Left colon (tissue), 2 donors: ENCODE measurements around the gene HIGD1A. TPM values are rescaled to one million over a fixed set of nuclear protein-coding genes. Genes with fewer than 3 reads are reported as not detected.
A peak's percentile ranks its signal among the peaks of the same experiment; 100 is the strongest.

Source experiments
- ATAC-seq: fragments of 200-7000 bp; cut with Tn5 transposase; one replicate; pipeline ENCODE4 v1.9.1; 2020; ENCODE audit warnings: mild to moderate bottlenecking, moderate library complexity
- DNase-seq, 2 donors: peaks; one replicate each; pipeline ENCODE4 v3.0.0-alpha.2; 2020
- intact Hi-C, 2 donors: fragments of 100-400 bp; cut with DNase I in 1 of 2; cut with micrococcal nuclease in 1 of 2; formaldehyde crosslinking; loops; one replicate each; pipeline versions ENCODE4 v1.11.2 to v1.14.0; 2022; cut with DNase I, micrococcal nuclease
- total RNA-seq, 2 donors: library from RNA; stranded (reverse); fragmentation: NEBNext Ultra II Directional; extraction: Animal tissue kit (Norgen Biotek cat#: 25700); gene quantifications; one replicate each; pipeline ENCODE4 v1.2.1, GENCODE V29; 2021
- donor health status: DM: no; HTN: no; CAD: no.
- donor health status: DM: yes; HTN: yes; CAD: no.

The HIGD1A gene
- total RNA-seq, 2 donors from 2014 or later, result 376 to 377 TPM

DNA sequence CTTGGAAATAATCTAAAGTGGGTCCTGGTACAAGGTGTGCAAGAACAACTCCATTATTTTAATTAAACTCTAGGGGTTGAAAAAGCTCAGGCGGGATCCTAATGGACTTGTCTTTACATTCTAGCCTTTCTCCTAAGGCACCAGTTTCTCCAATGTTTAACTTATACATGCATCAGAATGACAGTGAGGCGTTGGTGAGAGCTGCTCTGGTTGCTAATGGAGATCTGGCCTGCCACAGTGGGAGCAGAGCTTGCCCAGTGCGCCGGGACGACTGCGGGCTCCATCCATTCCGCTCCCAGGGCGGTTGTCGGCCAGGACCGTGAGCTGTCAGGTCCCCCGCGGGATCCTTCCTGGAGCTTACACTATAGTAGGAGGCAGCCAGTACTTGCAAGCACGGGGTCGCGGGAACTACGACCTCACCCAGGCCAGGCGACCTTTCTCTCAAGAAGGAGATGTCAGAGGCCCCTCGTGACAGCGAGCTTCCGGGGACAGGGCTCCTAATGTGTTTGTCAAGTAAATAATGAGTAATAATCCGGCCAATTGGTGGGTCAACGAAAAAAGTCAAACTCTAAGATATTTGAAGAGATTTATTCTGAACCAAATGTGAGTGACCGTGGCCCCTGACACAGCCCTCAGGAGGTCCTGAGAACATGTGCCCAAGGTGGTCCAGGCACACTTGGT lies 991 bp upstream of the HIGD1A start:
- ATAC-seq, result peak; percentile 5
- peak in 1 of 2 donors; percentile 46 for DNase-seq
- intact Hi-C loops, result no loop called here

DNA sequence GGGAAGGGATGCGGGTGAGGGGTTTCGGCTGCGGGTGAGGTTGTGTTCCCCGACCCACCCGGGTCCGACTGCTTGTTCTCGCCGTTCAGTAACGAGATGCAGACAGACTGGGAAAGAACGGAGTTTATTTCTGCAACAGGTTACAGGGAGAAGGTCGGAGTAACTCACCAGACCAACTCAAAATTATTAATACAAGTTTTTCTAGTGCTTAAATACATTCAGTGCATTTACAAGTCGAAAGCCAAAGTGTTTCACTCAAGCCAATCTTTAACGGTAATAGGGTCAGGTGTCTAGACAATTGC lies 492 bp upstream of the HIGD1A start:
- DNase-seq, result no peak
- intact Hi-C loops, result no loop called here
- ATAC-seq, result no peak

DNA sequence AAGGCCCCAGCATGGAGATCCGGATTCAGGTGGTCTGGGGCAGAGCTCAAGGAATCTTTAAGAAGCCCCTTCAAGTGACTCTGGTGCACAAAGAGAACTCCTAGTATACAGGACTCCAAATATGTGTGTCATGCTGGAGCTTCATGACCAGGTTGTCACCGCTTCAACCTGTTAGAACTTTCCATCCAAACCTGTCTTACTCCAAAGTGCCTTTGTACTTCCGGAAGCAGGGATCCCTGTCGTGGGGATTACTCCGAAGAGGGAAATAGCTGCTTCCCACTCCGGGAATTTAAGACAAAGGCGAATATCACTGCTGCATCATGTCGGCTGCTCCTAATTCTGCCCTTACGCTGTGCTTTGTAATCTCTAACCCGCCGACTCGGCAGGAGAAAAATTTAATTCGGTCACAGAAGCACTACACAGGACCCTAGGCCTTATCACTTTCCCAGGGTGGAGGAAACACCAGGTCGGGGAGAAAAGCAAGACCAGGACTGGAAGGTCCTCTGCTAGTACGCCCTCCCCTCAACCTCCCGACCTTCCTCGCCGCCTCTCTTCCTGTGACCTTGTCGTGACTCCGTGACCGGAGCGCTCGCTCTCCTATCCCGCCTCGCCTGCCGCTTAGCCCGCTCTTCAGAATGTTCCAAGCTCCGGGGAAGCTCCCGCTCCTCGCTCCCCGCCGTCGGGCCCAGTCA lies 730 bp downstream of the HIGD1A start:
- ATAC-seq (peak; percentile 51), DNase-seq (peak in 1 of 2 donors; percentile 57)
- intact Hi-C loops, result no loop called here

DNA sequence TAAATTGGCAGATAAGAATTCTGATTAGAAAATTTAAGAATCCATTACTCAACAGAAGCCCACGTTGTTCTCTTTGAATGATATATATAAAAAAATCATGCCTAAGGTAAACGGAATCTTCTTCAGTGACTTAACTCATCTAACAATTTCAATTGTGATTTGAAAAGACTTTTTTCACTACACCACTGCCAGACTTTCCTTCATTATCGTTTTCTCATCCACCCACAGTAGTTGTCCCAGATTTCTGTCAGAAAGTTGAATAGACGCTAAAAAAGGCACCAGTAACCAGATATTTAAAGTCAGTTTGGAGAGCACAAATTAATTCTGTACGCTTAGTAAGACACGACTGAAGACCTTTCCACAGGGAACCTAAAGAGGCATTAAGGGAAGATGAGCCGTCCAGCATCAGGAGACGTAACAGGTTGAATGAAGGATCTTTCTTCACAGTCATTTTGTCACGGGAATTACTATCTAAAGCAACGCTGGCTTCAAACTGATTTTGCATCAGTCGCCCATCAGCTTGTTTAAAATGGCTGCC lies 1.3 kb downstream of the HIGD1A start:
- intact Hi-C loops, result no loop called here
- ATAC-seq, result no peak
- DNase-seq, result no peak

DNA sequence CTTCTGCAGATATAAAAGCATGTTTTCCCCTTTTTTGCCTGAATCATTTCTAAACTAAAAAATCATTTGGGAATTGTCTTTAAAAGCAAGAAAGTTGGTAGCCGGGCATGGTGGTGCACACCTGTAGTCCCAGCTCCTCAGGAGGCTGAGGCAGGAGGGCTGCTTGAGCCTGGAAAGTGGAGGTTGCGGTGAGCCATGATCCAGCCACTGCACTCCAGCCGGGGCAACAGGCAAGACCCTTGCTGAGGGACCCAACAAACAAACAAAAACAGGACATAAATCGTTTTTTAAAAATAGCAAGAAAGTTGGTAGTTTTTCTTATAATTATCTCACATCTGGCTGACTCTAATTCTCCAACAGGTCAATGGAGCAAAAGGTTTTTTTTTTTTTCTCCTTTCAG lies 2.5 kb downstream of the HIGD1A start:
- DNase-seq (no peak), ATAC-seq (no peak)
- intact Hi-C loops, result no loop called here

DNA sequence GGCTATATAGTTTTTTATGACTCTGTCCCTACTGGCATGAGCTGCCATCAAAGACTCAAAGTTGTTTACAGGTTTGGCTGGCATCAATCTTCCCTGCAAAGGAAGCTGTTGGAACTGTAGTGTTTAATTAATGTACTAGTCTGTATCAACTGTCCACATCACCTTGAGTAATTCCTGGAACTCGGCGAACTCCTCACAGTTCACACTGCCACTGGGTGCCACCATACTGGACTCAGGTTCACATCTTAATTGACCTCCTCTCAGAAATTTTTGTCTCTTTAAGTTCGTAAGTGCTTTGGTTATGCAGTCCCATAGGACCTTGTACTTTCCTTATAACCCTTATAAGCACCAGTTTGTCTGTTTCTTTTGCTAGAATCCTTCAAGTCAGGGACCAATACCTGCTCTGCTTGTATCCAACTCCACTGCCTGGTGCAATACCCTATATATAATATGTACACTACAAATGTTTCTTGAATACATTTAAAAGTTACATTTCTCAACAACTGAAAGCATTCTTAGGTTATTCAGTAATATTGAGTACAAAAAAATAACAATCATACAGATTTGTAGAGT lies 3.2 kb downstream of the HIGD1A start:
- DNase-seq (no peak), ATAC-seq (peak; percentile 19)
- intact Hi-C loops, result no loop called here

DNA sequence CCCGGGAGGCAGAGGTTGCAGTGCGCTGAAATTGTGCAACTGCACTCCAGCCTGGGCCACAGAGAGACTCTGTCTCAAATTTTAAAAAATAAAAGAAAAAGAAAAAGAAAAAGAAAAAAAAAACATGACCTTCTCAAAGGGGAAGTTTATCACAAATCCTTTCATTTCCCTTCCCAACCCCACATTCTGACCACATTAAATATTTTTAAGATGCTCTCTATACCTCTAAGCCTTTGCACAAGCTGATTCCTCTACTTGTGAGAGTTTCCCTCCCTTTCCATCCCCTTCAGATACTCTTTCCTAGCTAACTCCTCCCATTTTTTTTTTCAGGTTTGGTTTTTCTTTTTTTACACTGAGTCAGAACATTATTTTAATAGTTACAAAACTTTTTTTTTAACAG lies 4.0 kb downstream of the HIGD1A start:
- no peak for ATAC-seq
- intact Hi-C loops, result no loop called here
- no peak for DNase-seq

DNA sequence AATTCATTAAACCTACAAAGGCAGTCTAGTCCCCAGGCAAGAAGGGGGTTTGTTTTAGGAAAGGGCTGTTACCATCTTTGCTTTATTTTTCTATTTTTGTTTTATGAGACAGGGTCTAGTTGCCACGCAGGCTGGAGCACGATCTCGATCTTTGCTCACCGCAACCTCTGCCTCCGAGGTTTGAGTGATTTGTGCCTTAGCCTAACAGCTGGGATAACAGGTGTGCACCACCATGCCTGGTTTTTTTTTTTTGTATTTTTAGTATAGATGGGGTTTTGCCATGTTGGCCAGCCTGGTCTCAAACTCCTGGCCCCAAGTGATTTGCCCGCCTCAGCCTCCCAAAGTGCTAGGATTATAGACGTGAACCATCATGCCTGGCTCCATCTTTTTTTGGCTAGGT lies 4.9 kb downstream of the HIGD1A start:
- DNase-seq (no peak), ATAC-seq (no peak)
- intact Hi-C loops, result no loop called here

DNA sequence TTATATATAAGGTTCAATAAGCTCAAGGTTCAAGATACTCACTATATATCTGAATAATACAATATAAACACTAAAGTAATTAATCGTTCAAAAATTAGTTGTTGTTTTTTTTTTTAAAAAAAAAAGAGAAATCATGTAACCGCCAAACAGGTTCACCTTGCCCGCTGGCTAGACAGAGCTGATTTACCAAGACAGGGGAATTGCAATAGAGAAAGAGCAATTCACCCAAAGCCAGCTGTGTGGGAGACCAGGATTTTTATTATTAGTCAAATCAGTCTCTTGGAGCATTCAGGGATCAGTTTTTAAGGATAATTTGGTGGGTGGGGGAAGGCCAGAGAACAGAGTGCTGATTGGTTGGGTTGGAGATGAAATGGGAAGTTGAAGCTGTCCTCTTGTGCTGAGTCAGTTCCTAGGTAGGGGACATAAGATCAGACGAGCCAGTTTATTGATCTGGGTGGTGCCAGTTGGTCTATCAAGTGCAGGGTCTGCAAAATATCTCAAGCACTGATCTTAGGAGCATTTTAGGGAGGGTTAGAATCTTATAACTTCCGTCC lies 7.9 kb downstream of the HIGD1A start:
- no peak for ATAC-seq
- intact Hi-C loops, result no loop called here

DNA sequence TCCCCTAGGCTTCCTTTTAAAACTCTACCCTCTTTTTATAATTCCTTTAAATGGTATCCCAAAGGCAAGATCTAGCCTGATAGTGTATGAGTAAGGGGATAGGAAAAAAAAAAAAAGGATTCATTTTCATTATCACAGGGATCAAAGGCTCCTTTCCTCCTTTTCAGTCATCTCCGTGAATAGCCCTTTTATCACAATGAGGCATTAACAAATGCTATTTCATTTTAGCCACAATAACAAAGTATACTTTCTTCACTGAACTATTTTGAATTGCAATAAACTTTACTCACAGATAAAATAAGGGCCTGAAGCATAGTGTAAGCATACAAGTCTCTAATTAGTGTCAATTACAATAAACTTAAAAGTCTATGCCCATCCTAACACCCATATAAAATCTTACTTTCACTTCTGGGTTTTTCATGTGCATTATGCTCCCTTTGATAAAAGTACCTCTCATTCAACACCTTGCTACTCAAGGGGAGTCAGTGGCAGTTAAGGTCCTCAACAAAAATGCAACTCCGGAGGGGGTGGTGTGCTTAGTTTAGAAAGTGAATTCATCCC lies 8.6 kb downstream of the HIGD1A start:
- intact Hi-C loops, result no loop called here
- DNase-seq (no peak), ATAC-seq (peak; percentile 37)

More for the DNA sequence above, 7.9 kb downstream of the HIGD1A start:
- DNase-seq, result no peak

DNA sequence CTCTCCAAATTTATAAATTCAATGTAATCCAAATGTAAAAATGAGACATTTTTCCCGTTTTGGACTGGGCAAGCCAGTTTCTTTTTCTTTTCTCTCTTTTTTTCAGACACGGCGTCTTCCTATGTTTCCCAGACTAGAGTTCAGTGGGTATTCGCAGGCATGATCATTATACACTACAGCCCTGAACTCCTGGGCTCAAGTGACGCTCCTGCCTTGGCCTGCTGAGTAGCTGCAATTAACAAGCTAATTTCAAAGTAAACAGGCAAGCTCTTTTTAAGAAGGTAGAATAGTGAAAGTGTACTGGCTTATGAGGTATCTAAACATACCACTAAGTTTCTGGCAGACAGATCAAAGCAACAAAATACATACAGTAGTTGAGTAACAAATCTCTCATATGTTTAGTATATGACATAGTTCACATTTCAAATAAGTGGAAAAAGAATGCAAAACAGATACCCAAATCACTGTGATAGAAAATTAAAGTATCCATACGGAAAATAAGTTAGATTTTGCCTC lies 13.5 kb downstream of the HIGD1A start:
- ATAC-seq, result no peak
- intact Hi-C loops, result no loop called here

DNA sequence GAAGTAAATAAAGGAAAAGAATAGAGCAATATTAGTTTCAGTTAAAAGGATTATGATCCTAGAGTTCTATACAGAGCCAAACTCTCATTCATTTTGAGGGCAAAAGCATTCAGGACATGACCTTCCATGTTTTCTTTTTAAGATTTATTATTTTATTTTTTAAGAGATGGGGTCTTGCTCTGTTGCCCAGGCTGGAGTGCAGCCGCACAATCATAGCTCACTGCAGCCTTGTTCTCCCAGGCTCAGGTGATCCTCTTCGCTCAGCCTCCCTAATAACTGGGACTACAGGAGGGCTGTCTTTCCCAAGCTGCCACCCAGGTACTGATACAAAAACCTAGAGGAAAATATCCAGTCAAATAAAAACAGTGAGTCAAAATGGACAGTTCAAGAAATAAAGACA lies 17.7 kb downstream of the HIGD1A start:
- DNase-seq, result no peak
- ATAC-seq, result no peak
- intact Hi-C loops, result no loop called here

More for the DNA sequence above, 13.5 kb downstream of the HIGD1A start:
- no peak for DNase-seq

DNA sequence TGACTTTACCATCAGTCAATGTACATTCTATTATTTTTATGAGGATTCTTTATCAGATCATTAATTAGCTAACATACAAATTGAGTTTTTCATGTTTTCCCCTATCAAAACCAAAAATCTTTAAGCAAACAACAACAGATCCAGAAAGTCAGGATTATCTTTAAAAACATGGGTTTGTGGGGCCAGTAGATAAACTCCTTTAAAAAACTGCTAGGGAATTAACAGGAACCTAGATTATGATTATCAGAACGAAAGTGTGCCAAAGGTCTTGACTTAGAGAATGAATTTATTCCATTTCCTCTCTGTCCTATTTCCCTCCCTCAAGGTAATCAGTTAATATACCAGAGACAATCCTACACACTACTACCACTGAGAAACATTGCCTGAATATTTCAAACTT lies 18.1 kb downstream of the HIGD1A start:
- DNase-seq (no peak), ATAC-seq (no peak)
- intact Hi-C loops, result no loop called here

DNA sequence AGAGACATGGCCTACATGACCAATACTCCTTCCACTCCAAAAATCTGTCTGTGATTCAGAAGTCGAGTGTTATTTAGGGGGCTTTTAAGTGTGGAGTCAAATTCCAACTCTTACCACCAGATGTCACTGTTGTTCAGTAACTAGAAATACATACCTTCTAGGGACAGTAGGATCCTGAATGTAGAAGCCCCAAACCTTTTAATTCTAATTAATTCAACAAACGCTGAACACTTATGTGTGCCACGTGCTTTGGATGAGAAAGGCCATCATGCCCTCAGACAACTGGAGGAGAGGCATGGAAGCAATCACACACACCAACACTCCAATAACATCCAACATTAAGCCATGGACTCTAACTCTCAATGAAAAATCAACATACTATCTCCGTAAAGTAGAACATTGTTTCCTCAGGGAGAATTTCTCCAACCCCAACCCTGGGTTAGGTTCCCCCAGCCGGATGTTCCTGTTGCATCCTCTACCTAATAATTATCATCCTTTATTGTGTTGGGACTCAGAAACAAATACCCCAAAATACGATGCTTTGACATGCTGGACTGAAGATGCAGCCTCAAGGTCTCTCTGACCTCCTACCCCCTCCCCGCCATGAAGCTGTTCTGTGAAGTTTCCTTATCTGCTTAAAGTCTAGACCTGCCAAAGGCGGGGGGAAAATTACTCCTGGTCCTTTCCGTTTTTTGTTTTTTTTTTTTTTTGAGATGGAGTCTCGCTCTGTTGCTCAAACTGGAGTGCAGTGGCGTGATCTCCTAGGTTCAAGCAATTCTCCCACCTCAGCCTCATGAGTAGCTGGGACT lies 23.2 kb downstream of the HIGD1A start:
- intact Hi-C loops, result loop anchor here in 1 of 2 donors (5.0 kb wide), 1 partner anchor 56 kb away; no protein-coding TSS in a partner anchor
- peak; percentile 60 for ATAC-seq
- no peak for DNase-seq

DNA sequence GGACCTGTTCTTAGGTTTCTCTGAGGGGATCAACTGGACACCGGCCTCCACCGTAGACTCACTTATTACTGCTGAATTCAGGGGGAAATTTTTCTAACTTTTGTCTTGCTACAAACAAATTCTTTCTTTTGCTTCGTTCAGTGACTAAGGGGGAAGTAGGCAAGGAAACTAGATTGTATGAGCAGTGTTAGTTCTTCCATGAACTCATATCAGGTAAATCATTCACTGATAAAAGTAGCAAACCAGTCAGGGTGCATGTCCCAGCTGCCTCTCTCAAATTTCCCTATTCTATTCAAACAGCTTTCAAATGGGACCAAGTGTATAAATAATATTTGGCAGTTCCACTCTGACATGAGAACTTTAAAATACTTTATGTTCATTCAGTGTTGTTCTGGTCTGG lies 23.9 kb downstream of the HIGD1A start:
- intact Hi-C loops, result loop anchor here in 1 of 2 donors (5.0 kb wide), 1 partner anchor 57 kb away; no protein-coding TSS in a partner anchor
- DNase-seq, result no peak
- peak; percentile 60 for ATAC-seq

DNA sequence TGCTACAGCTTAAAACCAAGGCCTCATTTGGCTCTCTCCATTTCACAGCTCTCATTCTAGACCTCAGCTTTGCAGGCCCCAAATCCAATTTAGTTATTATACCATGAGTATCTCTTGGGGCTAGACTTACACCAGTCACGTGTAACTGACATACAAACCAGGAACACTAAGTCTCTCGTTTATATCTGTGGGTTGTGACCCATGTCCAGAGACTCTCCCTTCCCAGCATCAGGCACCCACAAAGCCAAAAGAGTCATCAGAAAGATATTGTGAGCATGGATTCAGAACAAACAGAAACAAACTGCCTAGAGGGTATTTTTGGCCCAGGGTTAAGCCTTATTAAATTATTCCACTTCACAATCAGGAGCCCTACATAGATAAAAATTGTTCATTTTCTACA lies 25.6 kb downstream of the HIGD1A start:
- DNase-seq (no peak), ATAC-seq (no peak)
- intact Hi-C loops, result no loop called here

DNA sequence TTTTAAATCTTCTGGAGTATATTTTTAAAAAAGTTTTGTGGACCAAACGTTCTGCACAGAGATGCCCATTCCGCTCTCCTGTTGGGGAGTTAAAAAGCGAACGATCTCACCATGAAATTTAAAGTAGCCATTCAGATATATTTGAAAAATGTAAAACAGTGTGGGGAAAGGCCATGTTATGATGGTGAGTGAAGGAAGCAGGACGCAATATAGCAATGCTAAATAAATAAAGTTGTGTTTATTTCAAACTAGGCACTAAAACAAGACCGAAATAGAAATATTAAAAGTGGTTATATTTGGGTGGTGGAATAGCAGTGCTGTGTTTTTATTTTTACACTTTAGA lies 30.9 kb downstream of the HIGD1A start:
- DNase-seq (no peak), ATAC-seq (no peak)
- intact Hi-C loops, result no loop called here

DNA sequence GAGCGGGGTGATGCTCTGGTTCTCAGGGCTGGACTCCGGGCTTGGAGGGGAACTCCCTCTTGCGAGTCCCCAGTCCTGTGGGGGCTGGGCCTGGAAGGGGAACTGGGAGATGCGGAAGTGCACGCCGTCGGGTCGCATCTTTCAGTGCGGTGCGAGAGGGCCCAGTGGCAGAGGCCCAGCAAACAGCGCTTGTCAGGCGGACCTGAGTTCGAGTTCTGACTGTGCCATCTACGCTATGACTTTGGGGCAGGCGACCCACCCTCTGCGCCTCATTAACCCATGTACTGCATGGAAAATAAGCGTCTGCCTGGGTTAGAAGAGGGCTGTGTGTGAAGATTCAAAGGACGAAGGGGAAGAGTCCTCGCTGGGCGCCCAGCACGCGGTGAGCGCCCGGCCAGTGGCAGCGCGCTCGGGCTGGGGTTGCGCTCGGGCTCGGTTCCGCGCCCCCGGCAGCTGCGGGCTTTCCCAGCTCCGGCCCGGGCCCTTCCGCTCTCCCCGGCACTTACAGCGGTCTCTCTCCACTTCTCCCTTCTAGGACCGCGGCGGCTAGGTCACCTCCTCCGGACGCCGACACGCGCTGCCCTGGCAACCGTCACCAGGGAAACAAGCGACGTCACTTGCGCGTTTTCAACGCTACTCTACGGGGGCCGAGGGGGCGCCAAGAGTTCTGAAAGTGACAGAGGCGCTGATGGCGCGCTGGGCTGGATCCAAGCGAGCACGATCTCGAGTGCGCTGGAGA lies 31.5 kb downstream of the HIGD1A start, which contains the start of gene CCDC13:
TSS of gene CCDC13 (minus strand) at position 584 of the 739 bp plus-strand sequence. CDS start 14,908 bp downstream, outside the sequence.
- ATAC-seq (peak; percentile 72), DNase-seq (peak; percentile 93)
- intact Hi-C loops, result no loop called here
